Stimulated activated CD8-positive, alpha-beta memory T cell treated with anti-CD3 and anti-CD28 coated beads, Interleukin-2, amount 100 ng/mL, for 48 hours (primary cell): ENCODE data around the gene CAND2.
"Not testable (repeated sequence)": the region's sequence is repeated elsewhere in the genome, so short reads cannot be mapped to it uniquely, and the experiment has no call there.

Experiments
- DNase-seq, 2 donors: peaks; one replicate each; pipeline ENCODE4 v3.0.0-alpha.2; 2020; ENCODE audit warnings: low read depth in 2 of 2

Gene CAND2

DNA sequence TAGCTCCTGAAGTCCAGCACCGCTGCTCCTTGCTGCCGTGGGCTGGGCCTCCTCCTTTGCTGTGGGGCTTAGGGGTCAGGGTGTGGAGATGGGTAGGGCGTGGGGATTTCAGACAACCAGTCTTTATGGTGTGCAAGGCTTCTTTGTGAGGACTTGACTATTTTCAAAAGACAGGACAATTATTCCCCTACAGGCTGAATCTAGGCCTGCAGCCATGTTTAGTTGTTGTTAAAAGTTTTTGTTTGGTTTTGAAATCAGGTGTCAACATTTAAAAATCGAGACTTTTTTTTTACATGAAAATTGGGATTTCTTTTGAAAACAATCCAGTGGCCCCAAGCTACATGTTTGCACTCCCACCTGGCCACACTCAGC lies 34.3 kb downstream of the CAND2 start:
- DNase-seq, result no peak

DNA sequence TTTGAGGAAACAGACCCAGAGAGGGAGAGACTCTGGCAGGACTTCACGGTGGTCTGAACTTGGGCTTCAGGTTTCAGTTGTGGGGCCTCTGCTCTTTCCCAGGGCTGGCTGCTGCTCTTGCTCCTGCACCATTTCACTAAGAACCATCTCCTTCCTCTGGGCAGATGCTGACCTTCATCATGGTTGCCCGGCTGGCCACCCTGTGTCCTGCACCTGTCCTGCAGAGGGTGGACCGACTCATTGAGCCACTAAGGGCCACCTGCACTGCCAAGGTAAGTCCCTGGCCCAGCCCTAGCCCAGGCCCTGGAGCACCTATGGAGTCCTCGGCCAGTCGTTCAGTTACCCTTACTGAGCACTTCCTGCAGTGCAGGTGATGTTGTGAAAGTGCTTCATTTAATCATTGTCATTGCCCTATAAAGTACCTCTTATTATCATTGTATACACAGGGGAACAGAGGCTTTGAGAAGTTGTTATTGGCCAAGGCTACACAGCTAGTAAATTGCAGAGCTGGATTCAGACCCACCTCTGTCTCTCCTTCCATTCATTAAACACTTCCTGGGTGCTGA lies 34.9 kb downstream of the CAND2 start:
- no peak for DNase-seq

GRCh38 chr3:12832350-12833221 lies 36.1 kb downstream of the CAND2 start:
- no peak for DNase-seq

DNA sequence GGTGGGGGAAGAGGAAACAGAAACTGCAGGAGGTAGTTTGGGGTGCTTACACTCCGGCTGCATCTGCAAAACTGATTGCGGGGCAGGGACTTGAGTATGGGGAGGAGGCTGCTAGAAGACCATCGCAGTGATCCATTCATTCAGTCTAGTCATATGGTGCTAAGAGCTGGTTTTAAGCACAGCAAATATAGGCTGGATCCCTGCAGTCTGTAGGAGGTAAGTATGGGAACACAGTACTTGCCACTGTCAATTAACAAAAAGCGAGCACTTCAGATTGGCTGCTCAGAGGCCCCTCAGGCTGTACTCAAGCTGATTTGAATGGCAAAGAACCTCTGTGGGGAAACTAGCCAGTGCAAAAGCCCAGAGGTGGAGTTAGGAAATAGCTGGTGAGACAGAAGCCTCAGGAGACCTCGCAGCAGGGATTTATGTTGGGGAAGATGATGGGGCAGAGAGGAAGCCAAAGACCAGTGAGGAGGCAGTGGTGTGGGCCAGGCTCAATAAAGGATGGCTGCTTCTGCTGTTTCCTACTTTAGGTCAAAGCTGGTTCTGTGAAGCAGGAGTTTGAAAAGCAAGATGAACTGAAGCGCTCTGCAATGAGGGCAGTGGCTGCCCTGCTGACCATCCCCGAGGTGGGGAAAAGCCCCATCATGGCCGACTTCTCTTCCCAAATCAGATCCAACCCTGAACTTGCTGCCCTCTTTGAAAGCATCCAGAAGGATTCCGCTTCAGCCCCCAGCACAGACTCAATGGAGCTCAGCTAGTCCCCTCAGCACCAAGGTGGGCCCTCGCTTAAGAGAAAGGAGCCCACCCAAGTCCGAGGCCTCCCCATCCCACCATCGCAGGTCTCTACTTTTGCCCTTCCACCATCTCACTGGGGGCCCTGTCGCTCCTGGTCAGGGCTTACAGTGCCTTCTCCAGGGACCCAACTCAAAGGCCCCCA lies 37.0 kb downstream of the CAND2 start:
- no peak for DNase-seq

DNA sequence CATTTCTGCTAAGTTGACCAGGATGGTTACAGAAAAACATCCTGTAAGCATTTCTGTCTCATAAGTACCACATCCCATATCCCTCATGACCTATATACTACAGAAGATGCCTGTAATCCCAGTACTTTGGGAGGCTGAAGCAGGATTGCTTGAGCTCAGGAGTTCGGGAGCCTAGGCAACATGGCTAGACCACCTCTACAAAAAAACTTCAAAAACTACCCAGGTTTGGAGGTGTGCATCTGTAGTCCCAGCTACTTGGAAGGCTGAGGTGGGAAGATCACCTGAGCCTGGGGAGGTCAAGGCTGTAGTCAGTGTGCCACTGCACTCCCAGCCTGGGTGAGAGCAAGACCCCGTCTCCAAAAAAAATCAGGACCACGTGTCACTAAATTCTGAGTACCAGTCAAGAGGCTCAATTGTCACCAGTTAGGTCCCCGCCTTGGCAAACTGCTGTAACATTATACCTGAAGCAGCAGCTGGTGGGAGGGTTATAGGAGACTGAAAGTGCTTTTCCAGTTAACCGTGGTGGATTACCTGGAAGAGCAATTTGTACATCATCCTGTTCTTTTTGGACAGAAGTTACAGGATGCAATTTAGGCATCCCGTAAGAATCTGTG lies 38.7 kb downstream of the CAND2 start:
- DNase-seq, result no peak

DNA sequence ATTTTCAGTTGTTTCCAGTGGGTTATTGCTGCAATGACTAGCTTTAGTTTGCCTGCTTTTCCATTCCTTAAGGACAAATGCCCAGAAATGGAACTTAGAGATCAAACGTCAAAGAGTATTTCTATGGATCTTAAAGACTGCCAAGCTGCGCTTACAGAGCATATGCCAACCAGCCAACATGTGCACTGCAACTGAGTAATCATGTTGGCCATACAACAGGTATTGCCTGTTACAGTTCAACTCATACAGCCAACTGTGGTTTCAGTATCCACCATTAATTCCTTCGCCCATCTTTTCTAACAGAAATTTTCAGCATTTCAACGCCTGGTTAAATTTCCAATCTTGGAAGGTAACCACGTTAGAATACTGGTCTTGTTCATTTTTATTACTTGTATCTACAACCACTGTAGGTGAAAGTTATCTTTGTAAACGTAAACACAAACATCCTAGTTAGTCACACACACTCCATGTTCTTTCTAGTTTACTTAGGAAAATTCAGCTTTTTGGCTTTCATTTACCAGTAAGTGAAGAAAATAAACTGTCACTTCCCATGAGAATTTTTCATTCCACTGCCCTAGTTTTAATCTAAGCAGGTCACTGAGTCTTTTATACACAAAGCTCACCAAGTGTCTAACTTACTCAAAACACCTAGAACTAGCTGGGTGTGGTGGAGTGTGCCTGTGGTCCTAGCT lies 41.0 kb downstream of the CAND2 start:
- no peak for DNase-seq

DNA sequence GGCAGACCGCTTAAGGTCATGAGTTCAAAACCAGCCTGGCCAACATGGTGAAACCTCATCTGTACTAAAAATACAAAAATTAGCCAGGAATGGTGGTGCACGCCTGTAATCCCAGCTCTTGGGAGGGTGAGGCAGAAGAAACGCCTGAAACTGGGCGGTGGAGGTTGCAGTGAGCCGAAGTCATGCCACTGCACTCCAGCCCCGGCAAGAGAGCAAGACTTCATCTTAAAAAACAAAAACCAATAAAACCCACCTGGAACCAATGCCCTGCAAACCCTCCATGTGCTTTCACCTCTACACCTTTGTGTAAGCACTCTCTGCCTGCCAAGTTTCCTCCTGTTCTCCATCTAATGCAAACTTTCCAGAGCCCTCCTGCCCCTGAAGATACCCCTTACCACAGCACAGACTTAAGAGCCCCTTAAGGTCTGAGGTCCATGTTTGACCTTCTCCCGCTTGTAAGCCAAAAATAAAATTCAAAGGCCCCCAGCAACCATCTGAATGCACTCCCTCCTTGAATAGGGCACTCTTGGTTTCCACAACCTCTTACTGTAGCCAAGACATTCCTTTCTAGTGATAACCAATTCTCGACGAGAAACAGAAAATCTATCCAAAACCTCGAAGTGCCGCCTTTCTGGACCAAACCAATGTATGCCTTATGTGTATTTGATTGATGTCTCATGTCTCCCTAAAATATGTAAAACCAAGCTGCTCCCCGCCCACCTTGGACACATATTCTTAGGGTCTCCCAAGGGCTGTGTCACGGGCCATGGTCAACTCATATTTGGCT lies 41.9 kb downstream of the CAND2 start:
- no peak for DNase-seq

DNA sequence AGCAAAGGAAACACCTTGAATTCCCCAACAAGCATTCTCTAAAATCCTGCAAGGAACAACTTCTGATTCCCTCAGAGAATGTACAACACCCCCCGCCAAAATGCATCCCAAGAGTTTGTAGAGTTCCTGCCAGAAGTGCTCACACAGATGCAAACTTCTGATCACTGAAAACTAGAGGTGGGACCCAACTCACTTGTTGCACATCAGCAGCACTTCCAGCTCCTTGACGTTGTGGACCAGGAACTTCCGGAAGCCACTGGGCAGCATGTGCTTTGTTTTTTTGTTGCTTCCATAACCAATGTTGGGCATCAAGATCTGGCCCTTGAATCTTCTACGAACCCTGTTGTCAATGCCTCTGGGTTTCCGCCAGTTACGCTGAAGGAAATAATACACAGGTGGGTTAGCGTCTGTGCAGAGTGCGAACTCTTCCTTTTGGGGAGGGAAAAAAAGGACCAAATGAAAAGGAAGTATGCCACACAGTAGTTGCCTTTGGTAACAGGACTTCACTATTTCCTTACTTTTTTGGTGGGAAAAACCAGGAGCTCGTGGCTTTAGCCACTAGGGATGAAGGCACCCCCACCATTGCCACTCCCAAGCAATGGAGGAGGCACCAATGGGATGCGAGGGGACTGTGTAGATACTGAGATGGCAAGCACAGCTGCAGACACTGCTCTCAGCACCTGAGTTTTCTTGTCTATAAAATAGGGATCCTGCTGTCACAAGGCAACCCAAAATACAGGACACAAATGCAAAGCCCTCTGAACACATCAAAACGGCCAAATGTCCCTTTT lies 42.9 kb downstream of the CAND2 start:
- no peak for DNase-seq

DNA sequence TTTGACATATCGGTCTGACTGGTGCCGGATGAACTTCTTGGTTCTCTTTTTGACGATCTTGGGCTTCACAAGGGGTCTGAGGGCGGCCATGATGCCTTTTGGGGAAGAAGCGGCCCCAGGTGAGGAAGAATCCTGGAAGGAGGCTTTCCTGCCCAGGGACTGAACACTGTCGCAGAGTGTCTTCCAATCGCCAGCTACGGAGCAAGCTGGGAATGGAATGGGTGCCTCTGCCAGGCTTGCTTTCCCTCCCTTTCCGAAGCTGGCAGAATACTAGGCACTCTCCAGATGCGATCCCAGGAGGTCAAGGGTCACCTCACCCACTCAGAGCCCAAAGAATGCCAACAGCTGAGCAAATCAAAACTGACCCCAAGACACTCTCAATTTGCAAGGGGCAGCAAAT lies 43.7 kb downstream of the CAND2 start:
- DNase-seq, result not testable (repeated sequence)

DNA sequence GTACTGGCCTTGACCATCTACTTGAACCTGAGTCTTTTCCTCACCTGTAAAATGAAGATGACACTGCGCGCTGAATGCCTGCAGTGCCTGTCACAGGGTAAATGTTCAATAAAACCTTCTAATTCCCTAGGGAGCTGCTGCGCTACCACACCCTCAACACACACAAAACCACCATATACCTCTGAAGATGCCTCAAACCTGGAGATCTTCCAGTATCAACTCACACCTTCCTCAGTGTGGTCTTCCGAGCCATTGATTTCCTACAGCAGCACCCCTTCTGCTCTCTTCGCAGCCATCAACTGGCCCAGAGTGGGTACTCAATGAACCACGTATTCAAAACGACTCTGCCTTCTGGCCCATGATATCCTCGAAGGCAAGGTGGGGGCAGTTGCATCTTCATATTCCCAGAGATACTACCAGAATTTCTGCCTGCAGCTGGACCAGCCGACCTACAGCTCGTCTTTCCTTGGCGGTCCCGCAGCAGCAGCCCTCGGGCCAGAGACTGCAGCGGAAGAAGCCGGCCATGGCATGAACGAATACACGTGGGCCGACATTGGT lies 44.2 kb downstream of the CAND2 start:
- no peak for DNase-seq

DNA sequence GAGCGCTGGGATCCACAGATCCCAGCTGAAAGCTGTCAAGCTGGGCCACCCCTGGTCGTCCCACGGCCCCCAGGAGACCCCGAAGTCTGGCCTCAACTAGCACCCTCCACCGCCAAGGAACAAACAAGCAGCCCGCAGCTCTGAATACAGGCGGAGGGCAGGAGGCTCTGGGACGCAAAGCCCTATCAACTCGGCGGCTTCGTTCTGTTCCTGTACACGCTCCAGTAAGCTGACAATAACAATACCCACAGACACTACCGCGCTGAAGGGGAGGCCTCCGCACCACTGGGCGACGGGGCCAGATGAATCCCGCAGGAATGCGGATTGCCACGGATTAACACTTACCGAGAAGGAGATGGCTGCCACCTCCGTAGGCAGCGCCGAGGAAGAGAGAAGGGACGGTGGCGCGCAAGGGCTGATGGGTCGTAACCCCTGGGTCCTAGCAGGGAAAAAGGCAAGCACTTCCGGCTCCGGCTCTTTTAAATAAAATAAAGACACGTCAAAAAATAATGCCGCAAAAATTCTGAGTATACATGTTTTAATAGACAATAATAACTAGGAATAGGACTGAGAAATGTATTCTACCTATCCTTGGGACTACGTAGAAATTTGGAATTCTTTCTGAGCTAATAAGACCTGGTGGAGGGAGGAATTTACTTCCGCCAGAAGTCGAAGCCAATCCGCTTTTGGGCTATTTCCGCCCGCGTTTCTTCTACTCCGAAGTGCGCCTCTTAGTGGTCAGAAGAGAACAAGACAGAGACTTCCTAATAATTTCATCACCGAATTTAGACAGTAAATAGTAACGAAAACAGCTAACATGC lies 44.9 kb downstream of the CAND2 start, which contains the start of gene RPL32:
RPL32 (minus strand) TSS at position 417 of the 821 bp plus-strand sequence. CDS start 1,328 bp downstream, outside the sequence.
- peak; percentile 55 to 71 for DNase-seq

- no peak for DNase-seq
Observed at GRCh38 chr3:12841970-12842328, 45.5 kb downstream of the CAND2 start.

DNA sequence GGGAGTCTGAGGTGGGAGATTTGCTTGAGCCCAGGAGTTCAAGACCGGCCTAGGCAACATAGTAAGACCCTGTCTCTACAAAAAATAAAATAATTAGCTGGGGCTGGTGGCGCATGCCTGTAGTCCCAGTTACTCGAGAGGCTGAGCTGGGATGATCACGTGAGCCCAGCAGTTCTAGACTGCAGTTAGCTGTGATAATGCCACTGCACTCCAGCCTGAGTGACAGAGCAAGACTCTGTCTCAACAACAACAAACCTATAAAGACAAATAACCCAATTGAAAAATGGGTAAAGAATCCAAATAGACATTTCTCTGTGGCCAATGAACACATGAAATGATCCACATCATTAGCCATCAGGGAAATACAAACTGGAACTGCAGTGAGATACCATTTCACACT lies 46.0 kb downstream of the CAND2 start:
- DNase-seq, result no peak

GRCh38 chr3:12845811-12846210 lies 49.3 kb downstream of the CAND2 start:
- no peak for DNase-seq

GRCh38 chr3:12852201-12852600 lies 55.7 kb downstream of the CAND2 start:
- no peak for DNase-seq

DNA sequence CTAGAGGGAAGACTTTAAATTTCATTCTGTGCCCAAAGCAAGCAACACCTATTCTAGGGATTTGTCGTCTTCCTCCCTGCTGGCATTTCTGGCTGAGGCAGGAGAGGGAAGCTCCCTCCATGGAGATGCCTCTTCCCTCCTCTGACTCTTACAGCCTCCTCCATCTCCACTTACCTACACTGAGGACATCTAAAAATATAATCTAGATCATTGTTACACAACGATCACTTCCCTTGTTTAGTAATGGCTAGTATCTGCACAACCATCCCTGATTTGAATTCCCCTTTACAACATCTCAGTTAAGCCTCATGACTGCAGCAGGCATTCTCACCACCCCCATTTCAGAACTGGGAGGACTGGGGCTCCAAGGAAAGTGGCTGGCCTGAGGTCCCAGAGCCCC lies 57.4 kb downstream of the CAND2 start:
- not testable (repeated sequence) for DNase-seq

GRCh38 chr3:12854565-12854964 lies 58.1 kb downstream of the CAND2 start:
- DNase-seq, result no peak

- DNase-seq, result no peak
Observed at GRCh38 chr3:12856626-12857025, 60.1 kb downstream of the CAND2 start.
